ENCODE measurements around the gene ZCCHC13.
A peak's percentile ranks its signal among the peaks of the same experiment; 100 is the strongest.
"Not testable (repeated sequence)": the region's sequence is repeated elsewhere in the genome, so short reads cannot be mapped to it uniquely, and the experiment has no call there.

Gene ZCCHC13

DNA sequence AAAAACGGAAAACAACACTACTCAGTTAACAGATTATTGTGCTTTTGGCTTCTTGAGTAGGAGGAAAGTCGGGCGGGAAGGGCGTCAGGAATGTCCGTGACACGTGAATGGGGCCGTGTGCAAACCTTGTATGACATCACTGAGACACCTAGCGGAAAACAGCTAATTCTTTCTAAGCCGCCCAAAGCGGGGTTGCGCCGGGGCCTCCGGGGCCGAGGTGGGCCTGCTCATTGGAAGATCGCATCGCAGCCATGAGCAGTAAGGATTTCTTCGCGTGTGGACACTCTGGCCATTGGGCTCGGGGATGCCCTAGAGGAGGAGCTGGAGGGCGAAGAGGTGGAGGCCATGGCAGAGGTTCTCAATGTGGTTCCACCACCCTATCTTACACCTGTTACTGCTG is at the start of gene ZCCHC13:
ZCCHC13 (plus strand) TSS at position 165 of the 400 bp plus-strand sequence; CDS start at position 252, 87 bp downstream.
- DNase-seq: no peak

DNA sequence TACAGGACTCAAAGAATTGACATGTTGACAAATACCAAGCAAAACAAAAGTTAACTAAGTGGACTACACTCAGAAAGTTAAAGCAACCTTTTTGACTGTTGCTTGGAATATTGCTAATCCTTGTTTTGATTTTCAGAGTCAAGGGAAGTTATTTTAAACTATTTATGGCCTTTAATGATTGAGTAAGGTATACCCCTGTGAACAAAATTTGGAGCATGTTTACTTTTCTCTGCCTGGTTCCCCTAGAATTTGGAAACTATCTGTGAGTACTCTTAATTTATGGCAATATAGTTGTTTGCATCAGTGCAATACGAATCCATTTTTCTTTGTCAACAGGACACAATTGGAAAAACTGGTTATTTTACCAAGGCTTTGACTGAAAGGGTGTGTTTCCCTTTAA is 45.9 kb upstream of the ZCCHC13 start:
- DNase-seq: not testable (repeated sequence)

DNA sequence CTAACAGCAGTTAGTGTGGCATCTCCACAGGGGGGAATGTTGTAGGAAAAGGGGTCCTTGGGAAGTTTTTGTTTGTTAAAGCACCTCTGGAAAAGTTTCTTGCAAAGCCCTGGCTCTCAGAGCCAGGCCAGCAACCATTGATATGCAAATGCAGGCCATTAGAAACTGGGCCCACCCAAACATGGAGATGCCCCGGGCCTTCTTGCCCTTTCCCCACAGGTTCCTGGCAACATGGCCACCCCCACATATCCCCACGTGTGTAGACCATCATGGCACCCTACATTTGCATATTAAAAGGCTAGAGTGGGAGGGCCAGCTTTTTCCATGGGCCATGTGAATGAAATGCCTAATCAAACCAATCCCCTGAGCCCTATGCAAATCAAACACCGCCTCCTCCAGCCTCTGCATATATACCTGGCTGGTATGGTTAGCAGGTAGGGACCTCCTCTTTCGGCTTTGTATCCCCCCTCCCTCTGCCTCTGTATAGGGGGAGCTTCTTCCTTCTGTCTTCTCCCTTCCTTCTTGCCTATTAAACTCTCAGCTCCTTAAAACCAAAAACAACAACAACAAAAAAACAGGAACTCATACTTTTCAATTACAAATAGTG is 44.0 kb upstream of the ZCCHC13 start:
- DNase-seq: no peak

- DNase-seq: no peak
Measured at GRCh38 chrX:74262452-74263209, 41.3 kb upstream of the ZCCHC13 start.

DNA sequence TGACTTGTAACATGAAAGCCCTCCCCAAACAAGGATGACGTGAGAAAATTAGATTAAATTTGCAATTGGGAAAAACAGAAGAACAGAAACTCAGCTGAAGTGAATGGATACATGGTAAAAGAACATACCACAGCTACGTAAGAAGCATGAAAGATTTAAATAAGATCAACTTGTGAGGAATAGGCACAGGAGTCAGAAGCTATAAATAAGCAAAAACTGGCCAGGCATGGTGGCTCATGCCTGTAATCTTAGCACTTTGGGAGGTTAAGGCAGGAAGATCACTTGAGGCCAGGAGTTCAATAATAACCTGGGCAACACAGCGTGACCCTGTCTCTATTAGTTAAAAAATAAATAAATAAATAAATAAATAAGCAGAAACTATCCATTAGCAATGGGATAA is 33.6 kb upstream of the ZCCHC13 start:
- DNase-seq: no peak

DNA sequence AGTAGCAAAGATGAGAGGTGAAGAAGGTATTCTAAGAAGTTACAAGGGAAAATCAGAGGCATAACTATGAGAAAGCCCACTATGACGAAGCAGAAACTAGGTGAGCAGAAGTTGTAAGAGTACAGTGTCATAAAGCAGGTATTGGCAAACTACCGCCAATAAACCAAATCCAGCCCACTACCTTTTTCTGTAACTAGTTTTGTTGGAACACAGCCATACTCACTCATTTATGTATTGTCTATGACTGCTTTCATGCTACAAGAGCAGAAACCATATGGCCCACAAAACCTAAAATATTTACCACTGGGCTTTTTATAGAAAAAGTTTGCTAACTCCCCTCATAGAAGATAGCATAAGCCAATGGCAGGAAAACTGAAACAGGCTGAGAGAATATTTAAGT is 31.8 kb upstream of the ZCCHC13 start:
- no peak for DNase-seq

DNA sequence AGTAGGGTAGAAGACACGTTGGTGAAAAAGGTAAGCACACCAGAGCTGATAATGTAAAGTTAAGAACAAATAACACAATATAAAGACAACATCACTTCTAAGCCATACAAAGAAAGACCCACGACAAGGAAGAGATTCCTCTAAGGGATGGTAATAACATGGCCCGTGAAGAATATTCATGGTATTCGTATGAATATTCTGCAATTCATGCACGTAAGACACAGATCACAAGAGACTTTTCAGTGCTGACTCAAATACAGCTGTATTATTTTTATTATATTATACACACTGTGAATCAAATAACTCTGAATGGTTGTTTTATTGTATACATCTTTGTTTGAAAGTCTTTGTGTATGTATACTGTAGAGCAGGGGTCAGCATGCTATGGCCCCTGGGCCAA is 29.5 kb upstream of the ZCCHC13 start:
- no peak for DNase-seq

DNA sequence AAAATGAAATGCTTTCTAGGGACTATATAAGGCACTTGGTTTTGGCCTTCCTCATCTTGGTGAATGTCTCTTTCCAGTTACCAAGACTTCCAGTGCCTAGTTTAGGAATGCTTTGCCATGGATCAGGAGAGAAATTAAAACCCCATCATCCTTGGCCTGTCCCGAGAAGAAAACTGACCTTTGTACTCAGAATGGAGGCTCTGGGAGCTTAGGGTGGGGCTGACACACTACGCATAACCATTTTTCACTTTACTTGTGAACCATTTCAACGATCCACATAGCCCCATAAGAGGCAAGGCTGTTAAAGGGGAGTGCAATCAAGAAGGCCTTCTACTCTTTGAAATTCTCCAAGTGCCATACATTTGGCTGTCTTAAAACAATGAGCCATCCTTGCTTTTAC is 26.7 kb upstream of the ZCCHC13 start:
- no peak for DNase-seq

DNA sequence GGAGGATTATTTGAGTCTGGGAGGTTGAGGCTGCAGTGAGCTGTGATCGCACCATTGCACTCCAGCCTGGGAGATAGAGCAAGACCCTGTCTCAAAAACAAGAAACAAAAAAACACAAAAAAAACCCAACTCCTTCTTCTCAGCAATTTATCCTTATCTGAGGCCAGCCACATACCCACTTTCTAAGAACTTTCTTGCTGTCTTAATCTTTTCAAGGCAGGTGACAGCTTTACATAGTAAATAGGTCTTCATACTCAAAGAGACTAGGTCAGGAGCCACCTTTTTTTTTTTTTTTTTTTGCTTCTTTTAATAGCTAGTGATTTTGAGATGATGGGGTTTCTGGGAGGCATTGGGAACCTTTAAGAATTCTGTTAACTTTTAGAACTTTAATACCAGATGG is 26.1 kb upstream of the ZCCHC13 start:
- DNase-seq: no peak

GRCh38 chrX:74280759-74281158 is 23.2 kb upstream of the ZCCHC13 start:
- no peak for DNase-seq

GRCh38 chrX:74284391-74284952 is 19.5 kb upstream of the ZCCHC13 start:
- no peak for DNase-seq

DNA sequence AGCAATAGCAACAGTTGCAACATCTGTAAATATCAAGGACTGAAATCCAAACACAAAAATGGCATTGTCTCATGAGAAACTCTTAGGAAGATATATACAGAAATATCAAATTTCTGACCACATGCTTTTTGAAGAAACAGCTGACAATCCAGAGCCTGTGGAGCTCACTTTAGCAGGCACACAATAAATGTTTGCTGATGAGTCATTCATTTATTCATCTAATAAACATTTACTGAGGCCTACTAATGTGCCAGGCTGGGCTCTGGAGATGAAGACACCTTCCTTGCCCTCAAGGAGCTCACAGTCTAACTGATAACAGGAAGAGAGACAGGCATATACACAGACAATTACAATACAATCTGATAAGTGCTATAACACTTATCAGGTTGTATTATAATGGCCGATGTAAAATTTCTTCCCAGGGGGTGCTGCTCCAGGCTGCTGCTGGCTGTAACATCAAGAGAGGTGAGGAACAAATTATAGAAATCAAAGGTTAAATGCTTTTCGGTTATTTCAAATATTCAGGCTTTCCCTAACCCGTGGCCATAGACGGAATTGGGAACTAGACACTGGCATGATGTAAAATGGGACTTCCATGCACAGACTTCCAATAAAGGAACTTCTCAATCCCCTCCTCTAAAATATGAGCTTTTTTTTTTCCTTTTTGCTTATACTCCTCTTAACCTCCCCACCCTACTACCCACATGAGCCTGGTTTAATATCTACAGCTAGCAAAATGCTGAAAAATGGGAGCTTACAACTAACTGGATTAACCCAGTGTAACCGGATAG is 16.8 kb upstream of the ZCCHC13 start:
- DNase-seq: peak; percentile 20

- DNase-seq: no peak
Measured at GRCh38 chrX:74291577-74291963, 12.4 kb upstream of the ZCCHC13 start.

- peak; percentile 89 for DNase-seq
Measured at GRCh38 chrX:74291964-74292807, 11.8 kb upstream of the ZCCHC13 start.

DNA sequence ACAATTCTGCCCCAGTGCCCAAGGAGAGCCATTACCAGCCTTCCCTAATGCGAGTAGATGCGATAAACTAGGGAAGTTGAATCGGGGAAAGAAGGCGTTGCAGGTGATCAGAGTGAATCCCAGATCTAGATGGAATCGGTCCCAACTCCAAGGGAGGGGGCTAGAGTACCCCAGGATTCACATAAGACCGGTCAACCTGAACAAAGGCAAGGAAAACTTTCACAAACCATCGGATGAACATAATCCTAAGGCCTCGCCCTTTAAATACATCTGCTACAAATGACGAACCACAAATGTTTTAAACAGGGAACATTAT is 11.2 kb upstream of the ZCCHC13 start:
- DNase-seq: no peak

GRCh38 chrX:74293343-74293946 is 10.5 kb upstream of the ZCCHC13 start:
- DNase-seq: peak; percentile 71

GRCh38 chrX:74295101-74295500 is 8.9 kb upstream of the ZCCHC13 start:
- DNase-seq: no peak

DNA sequence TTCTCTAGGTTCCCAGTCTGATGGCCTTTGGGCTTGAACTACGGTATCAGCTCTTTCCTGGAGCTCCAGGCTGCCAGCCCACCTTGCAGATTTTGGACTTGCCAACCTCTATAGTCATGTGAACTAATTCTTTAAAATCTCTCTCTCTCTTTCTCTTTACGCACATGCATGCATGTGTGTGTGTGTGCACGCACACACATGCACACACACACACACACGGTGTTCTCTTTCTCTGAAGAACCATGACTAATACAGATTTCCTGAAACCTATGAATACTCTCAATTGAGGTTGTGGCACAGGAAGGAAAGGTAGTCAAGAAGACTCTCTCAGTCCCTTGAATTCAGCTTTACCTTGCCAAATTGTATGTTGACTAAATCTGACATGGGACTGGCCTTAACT is 6.2 kb upstream of the ZCCHC13 start:
- no peak for DNase-seq

- DNase-seq: no peak
Measured at GRCh38 chrX:74300869-74301268, 3.1 kb upstream of the ZCCHC13 start.

DNA sequence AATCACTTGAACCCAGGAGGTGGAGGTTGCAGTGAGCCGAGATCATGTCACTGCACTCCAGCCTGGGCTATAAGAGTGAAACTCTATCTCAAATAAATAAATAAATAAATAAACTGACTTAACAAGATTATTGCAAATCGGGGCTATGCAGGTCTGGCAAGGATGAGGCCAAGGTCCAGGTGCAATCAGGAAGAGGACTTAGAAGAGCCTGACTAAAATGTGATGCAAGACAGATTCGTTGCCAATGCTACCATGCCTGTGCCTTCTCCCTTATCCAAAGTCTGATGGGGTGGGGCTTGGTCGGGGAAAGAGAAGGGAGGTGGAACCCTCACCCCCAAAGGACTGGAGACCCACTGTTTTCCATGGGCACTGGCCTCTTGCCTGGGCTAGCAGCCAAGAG is 14.7 kb downstream of the ZCCHC13 start:
- no peak for DNase-seq

DNA sequence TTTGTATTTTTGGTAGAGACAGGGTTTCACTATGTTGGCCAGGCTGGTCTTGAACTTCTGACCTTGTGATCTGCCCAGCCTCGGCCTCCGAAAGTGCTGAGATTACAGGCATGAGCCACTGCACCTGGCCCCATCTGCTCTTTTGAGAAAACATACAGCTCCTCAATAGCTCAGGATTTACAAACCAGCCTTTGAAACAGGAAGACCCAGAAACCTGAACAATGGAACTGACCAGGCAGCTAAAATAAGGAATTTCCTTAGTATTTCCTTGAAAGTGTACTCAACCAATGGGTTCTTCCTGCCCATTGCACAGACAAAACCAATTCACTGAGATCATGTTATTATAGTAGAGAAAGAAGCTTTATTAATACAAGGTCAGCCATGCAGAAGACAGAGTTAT is 15.3 kb downstream of the ZCCHC13 start:
- not testable (repeated sequence) for DNase-seq

DNA sequence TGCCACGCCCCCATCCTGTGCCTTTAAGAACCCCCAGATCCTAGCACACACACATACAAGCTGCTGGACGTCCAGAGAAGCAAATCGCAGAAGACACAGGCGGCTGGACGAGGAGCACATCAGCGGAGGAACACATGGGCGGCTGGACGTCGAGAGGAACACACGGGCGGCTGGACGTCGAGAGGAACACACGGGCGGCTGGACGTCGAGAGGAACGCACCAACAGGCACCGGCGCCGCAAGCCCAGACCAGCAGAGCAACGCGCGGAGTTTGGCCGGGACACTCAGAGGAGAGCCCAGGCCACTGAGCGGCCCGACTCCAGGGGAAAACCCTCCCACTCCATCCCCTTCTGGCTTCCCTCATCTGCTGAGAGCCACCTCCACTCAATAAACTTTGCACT is 17.2 kb downstream of the ZCCHC13 start:
- DNase-seq: no peak

All from fibroblast of upper back skin (primary cell).